GM12878 (cell line): Measurements from ENCODE around the gene COL28A1. TPM values are rescaled to one million over a fixed set of nuclear protein-coding genes. Genes with fewer than 3 reads are reported as not detected.

Experiments used
- ATAC-seq: fragments of 200-7000 bp; cut with Tn5 transposase; 3 replicates; pipeline ENCODE4 v1.9.1; 2020; ENCODE audit warnings: mild to moderate bottlenecking, moderate library complexity
- BruUV-seq: library from RNA; stranded (reverse); fragments of 400-500 nt; replicated peaks from 2 replicates; lab custom pipeline; 2021; lab: Mats Ljungman, UMichigan
- CTCF ChIA-PET: fragments of 300-600 bp; sonication (Branson Sonifier 250); formaldehyde crosslinking; extraction: SDS; loops from one replicate; lab custom pipeline; 2021; ENCODE audit warnings: inconsistent platforms; lab: Yijun Ruan, JAX
- POLR2A ChIA-PET: fragments of 350-600 bp; formaldehyde crosslinking; extraction: SDS; loops from one replicate; lab custom pipeline; 2021; ENCODE audit warnings: inconsistent platforms; lab: Charles Lee
- RAD21 ChIA-PET: fragments of 300-600 bp; sonication (Branson Sonifier 250); formaldehyde crosslinking; loops from one replicate; lab custom pipeline; 2023; ENCODE audit warnings: antibody characterized with exemption; ENCODE audit not compliant: unreplicated experiment; lab: Charles Lee
- SMC1A ChIA-PET: fragments of 300-600 bp; sonication (Branson Sonifier 250); formaldehyde crosslinking; loops from one replicate; lab custom pipeline; 2023; ENCODE audit not compliant: unreplicated experiment, uncharacterized antibody; lab: Charles Lee
- DNase-seq: peaks from one replicate; pipeline ENCODE4 v3.0.0-alpha.2; 2011; ENCODE audit warnings: low read depth, low spot score
- FAIRE-seq: peaks from 3 replicates; lab custom pipeline; 2011; peaks lifted over from hg19 to GRCh38; lab: Jason Lieb, UNC
- H2AFZ ChIP-seq: 2 replicates; pipeline ENCODE4 v1.6.0; 2011; ENCODE audit warnings: low read depth, low read length, control low read depth; ENCODE audit not compliant: control insufficient read depth
- H3K27ac ChIP-seq: 2 replicates; pipeline ENCODE4 v1.5.1; 2011; ENCODE audit warnings: control low read depth; ENCODE audit not compliant: control insufficient read depth, insufficient read depth
- H3K27me3 ChIP-seq, 2 experiments: replicated peaks in 1 of 2; 2 replicates each; pipeline versions ENCODE4 v1.6.0 to v1.6.1; 2011; ENCODE audit warnings: low read length in 1 of 2; ENCODE audit not compliant: control insufficient read depth in 2 of 2, insufficient read depth in 2 of 2
- H3K36me3 ChIP-seq, 2 experiments: 2 replicates each; pipeline ENCODE4 v1.5.1; 2011; ENCODE audit warnings: low read length in 1 of 2; ENCODE audit not compliant: control insufficient read depth in 2 of 2, insufficient read depth in 2 of 2
- H3K4me1 ChIP-seq: 2 replicates; pipeline ENCODE4 v1.6.1; 2011; ENCODE audit warnings: mild to moderate bottlenecking, low read length, moderate library complexity, mixed read lengths; ENCODE audit not compliant: control insufficient read depth, insufficient read depth
- H3K4me2 ChIP-seq: 2 replicates; pipeline ENCODE4 v1.6.0; 2011; ENCODE audit warnings: control low read depth; ENCODE audit not compliant: control insufficient read depth, insufficient read depth
- H3K4me3 ChIP-seq: fragments of 200-600 bp; sonication (generic); 2 replicates; pipeline ENCODE4 v1.5.1; 2016
- H3K79me2 ChIP-seq: 2 replicates; pipeline ENCODE4 v1.6.0; 2011; ENCODE audit warnings: low read length; ENCODE audit not compliant: control insufficient read depth, insufficient read depth
- H3K9ac ChIP-seq: 2 replicates; pipeline ENCODE4 v1.8.0; 2011; ENCODE audit warnings: low read length, control low read depth, mixed read lengths; ENCODE audit not compliant: control insufficient read depth, insufficient read depth
- H3K9me3 ChIP-seq: replicated peaks from 3 replicates; pipeline ENCODE4 v1.5.1; 2011; ENCODE audit warnings: mild to moderate bottlenecking, low read length; ENCODE audit not compliant: control insufficient read depth, insufficient read depth
- H4K20me1 ChIP-seq: 2 replicates; pipeline ENCODE4 v1.6.0; 2011; ENCODE audit not compliant: control insufficient read depth, insufficient read depth
- CBX3 ChIP-seq: fragments of 200-600 bp; sonication (generic); IDR thresholded peaks from 2 replicates; pipeline ENCODE4 v1.6.1; 2016; ENCODE audit warnings: low read depth, borderline replicate concordance
- EGR1 ChIP-seq, 2 experiments: IDR thresholded peaks; 1 replicate in 1 of 2; 2 replicates in 1 of 2; pipeline ENCODE4 v1.6.1; 2011 to 2012; ENCODE audit warnings: low read depth in 2 of 2, low read length in 2 of 2, borderline replicate concordance in 1 of 2, mild to moderate bottlenecking in 1 of 2, moderate library complexity in 1 of 2
- HCFC1 ChIP-seq: fragments of 150-350 bp; IDR thresholded peaks from 2 replicates; pipeline ENCODE4 v1.6.1; 2014; ENCODE audit warnings: low read length
- IKZF2 ChIP-seq, 2 experiments: fragments of 450-650 bp; IDR thresholded peaks; 2 replicates each; pipeline ENCODE4 v1.6.1; 2017; ENCODE audit warnings: mild to moderate bottlenecking in 2 of 2, moderate library complexity in 2 of 2
- JUND ChIP-seq: IDR thresholded peaks from 2 replicates; pipeline ENCODE4 v1.6.1; 2012; ENCODE audit warnings: low read depth, mild to moderate bottlenecking, low read length, improper control_type of control experiment, moderate library complexity
- MTA3 ChIP-seq: IDR thresholded peaks from 2 replicates; pipeline ENCODE4 v1.6.1; 2012; ENCODE audit warnings: low read length, inconsistent platforms, borderline replicate concordance
- NR2C1 ChIP-seq: fragments of 450-650 bp; IDR thresholded peaks from 2 replicates; pipeline ENCODE4 v1.6.1; 2017; ENCODE audit warnings: antibody characterized with exemption, mild to moderate bottlenecking, moderate library complexity
- RAD21 ChIP-seq: IDR thresholded peaks from 2 replicates; pipeline ENCODE4 v1.6.1; 2011; ENCODE audit warnings: mild to moderate bottlenecking, low read depth, low read length, moderate library complexity; ENCODE audit not compliant: insufficient read depth
- RAD51 ChIP-seq: fragments of 450-650 bp; IDR thresholded peaks from 2 replicates; pipeline ENCODE4 v1.6.1; 2016; ENCODE audit warnings: moderate library complexity, mild to moderate bottlenecking, inconsistent platforms
- SREBF1 ChIP-seq: IDR thresholded peaks from 2 replicates; pipeline ENCODE4 v1.6.1; 2012; ENCODE audit warnings: mild to moderate bottlenecking, low read length
- TCF3 ChIP-seq: IDR thresholded peaks from 2 replicates; pipeline ENCODE4 v1.6.1; 2012; ENCODE audit warnings: low read depth, mild to moderate bottlenecking, low read length, borderline replicate concordance; ENCODE audit not compliant: insufficient read depth
- TCF7 ChIP-seq: IDR thresholded peaks from 2 replicates; pipeline ENCODE4 v1.6.1; 2014; ENCODE audit warnings: antibody characterized with exemption, borderline replicate concordance
- ZNF207 ChIP-seq: fragments of 450-650 bp; IDR thresholded peaks from 2 replicates; pipeline ENCODE4 v1.6.1; 2014; ENCODE audit warnings: antibody characterized with exemption, mild to moderate bottlenecking, borderline replicate concordance
- WGBS: methylation state at CpG from one replicate; pipeline ENCODE4 v1.1.6; 2016; ENCODE audit warnings: low lambda C conversion rate; ENCODE audit not compliant: insufficient replicate concordance, insufficient coverage; ENCODE audit errors: missing lambda C conversion rate; 5-methylcytosine and 5-hydroxymethylcytosine counted together
- in situ Hi-C: fragments of 300-500 bp; cut with MboI; formaldehyde crosslinking; loops from 9 replicates; pipeline ENCODE4 v1.14.3; 2018; ENCODE audit warnings: mixed read lengths
- intact Hi-C: fragments of 100-400 bp; cut with micrococcal nuclease; formaldehyde crosslinking; loops from one replicate; pipeline ENCODE4 v1.14.2; 2022; ENCODE audit not compliant: unreplicated experiment
- polyA plus RNA-seq, 11 experiments: library from polyadenylated mRNA; depleted of rRNA in 4 of 11; unstranded in 6 of 11; stranded (reverse) in 5 of 11; fragments of >200 nt; fragmentation: Nextera tagmentation in 4 of 11; fragmentation: Illumina TruSeq in 1 of 11; extraction: Ambion mirVana in 4 of 11; extraction: Trizol in 1 of 11; gene quantifications; 1 replicate in 1 of 11; 2 replicates in 10 of 11; pipeline versions ENCODE4 v1.2.1 to v1.2.3, GENCODE V29; 2011 to 2016; ENCODE audit warnings: inconsistent platforms in 2 of 11, missing spikeins in 2 of 11, low read depth in 1 of 11
- total RNA-seq, 4 experiments: library from RNA; depleted of rRNA in 3 of 4; stranded (reverse); fragments of >200 nt in 3 of 4; fragmentation: Illumina TruSeq in 1 of 4; extraction: Trizol in 1 of 4; gene quantifications; 2 replicates each; pipeline versions ENCODE4 v1.2.1 to v1.2.3, GENCODE V29; 2013 to 2021
- TF ChIP-seq, protein P1 (sequence below): fragments of 450-650 bp; IDR thresholded peaks from 2 replicates; pipeline ENCODE4 v1.6.1; 2018; ENCODE audit warnings: mild to moderate bottlenecking, low read depth, moderate library complexity; ENCODE audit not compliant: partially characterized antibody
- TF ChIP-seq, protein P2 (sequence below): IDR thresholded peaks from 2 replicates; pipeline ENCODE4 v1.6.1; 2012; ENCODE audit warnings: low read depth, low read length, improper control_type of control experiment
- TF ChIP-seq, protein P3 (sequence below): IDR thresholded peaks from 2 replicates; pipeline ENCODE4 v1.6.1; 2012; ENCODE audit warnings: low read depth, low read length, improper control_type of control experiment

COL28A1 gene
- total and polyA plus RNA-seq, 10 of the 15 experiments (the other 5 are each of a cell fraction or from before 2014, with no cell fraction given), result 0.05 to 0.22 TPM; not detected in 8

DNA sequence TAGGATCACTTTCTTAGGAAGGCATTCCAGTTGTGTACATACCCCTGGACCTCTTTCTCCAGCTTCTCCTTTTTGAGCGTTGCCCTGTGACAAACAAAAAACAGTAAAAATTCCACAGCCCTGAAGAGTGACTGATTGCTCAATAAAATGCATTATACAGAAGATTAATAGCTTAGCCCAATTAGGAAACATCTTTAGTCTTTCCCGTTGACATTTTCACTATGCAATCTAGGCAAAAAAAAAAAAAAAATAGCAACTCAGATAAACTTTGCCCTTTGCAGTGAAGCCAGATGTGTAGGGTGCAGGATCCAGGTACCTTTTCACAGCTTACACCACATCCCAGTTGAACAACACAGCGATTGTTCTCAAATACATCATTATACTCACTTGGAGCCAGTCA, 17.9 kb downstream of the COL28A1 start (continued):
- no peak for TF ChIP-seq RAD51
- TF ChIP-seq NR2C1, result no peak

DNA sequence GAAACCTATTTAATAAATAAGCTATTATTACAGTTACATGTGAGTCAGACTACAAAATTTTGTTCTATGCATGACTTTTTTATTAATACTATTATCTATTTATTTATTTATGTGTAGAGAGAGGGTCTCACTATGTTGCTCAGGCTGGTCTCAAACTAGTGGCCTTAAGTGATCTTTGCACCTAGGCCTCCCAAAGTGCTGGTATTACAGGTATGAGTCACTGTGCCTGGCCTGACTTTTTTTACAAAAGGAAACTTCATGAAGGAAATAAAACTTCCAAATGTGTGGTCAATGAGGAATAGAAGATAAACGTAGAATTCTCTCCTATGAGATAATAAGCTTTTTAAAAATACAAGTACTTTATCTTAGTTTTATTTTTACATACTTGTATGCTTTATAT, 19.0 kb downstream of the COL28A1 start:
- H2AFZ ChIP-seq, result no peak overlapping the region
- SMC1A ChIA-PET, result interaction anchor here (0.6 to 1.6 kb wide), 4 partner anchors 69 to 780 kb away, joined by 3 to 5 read pairs (median 3); no protein-coding TSS in a partner anchor
- no peak overlapping the region for H3K4me2 ChIP-seq
- FAIRE-seq, result no peak
- H3K9me3 ChIP-seq, result no peaks in the 10 kb centered on the region
- no TSS peak for BruUV-seq
- H4K20me1 ChIP-seq, result no peaks in the 10 kb centered on the region
- no peak for DNase-seq
- RAD21 ChIA-PET, result no interaction called here
- POLR2A ChIA-PET, result no interaction called here
- H3K36me3 ChIP-seq, result no peaks in the 10 kb centered on the region
- no peaks in the 10 kb centered on the region for H3K79me2 ChIP-seq
- in situ Hi-C loops (no loop called here), intact Hi-C loops (no loop called here)
- H3K4me3 ChIP-seq, result no peak overlapping the region
- no peak overlapping the region for H3K27ac ChIP-seq
- ATAC-seq, result no peak
- H3K27me3 ChIP-seq, result no peaks in the 10 kb centered on the region; a peak in 1 of 4 replicates
- H3K9ac ChIP-seq, result no peak overlapping the region
- 0% methylated on average over 1 of the region's 1 CpG for WGBS
- CTCF ChIA-PET, result interaction anchor here (0.7 to 1.5 kb wide), 2 partner anchors 9 to 27 kb away, joined by 3 to 4 read pairs; no protein-coding TSS in a partner anchor
- TF ChIP-seq RAD21, result no peak
- no peak for TF ChIP-seq SREBF1
- no peak for TF ChIP-seq CBX3
- no peak for TF ChIP-seq IKZF2 (IDR thresholded peaks at IDR 0.05)
- no peak for TF ChIP-seq JUND
- TF ChIP-seq MTA3, result no peak
- TF ChIP-seq EGR1 (IDR thresholded peaks at IDR 0.05; ENCODE audit: borderline replicate concordance in 1 of 2, low read depth in 2 of 2, low read length in 2 of 2), result no peak
- TF ChIP-seq, protein P1, sequence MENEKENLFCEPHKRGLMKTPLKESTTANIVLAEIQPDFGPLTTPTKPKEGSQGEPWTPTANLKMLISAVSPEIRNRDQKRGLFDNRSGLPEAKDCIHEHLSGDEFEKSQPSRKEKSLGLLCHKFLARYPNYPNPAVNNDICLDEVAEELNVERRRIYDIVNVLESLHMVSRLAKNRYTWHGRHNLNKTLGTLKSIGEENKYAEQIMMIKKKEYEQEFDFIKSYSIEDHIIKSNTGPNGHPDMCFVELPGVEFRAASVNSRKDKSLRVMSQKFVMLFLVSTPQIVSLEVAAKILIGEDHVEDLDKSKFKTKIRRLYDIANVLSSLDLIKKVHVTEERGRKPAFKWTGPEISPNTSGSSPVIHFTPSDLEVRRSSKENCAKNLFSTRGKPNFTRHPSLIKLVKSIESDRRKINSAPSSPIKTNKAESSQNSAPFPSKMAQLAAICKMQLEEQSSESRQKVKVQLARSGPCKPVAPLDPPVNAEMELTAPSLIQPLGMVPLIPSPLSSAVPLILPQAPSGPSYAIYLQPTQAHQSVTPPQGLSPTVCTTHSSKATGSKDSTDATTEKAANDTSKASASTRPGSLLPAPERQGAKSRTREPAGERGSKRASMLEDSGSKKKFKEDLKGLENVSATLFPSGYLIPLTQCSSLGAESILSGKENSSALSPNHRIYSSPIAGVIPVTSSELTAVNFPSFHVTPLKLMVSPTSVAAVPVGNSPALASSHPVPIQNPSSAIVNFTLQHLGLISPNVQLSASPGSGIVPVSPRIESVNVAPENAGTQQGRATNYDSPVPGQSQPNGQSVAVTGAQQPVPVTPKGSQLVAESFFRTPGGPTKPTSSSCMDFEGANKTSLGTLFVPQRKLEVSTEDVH, result no peak
- no peak for TF ChIP-seq ZNF207
- TF ChIP-seq, protein P2, sequence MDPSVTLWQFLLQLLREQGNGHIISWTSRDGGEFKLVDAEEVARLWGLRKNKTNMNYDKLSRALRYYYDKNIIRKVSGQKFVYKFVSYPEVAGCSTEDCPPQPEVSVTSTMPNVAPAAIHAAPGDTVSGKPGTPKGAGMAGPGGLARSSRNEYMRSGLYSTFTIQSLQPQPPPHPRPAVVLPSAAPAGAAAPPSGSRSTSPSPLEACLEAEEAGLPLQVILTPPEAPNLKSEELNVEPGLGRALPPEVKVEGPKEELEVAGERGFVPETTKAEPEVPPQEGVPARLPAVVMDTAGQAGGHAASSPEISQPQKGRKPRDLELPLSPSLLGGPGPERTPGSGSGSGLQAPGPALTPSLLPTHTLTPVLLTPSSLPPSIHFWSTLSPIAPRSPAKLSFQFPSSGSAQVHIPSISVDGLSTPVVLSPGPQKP, result no peak
- TF ChIP-seq TCF7, result no peak
- no peak for TF ChIP-seq HCFC1
- TF ChIP-seq TCF3, result no peak
- TF ChIP-seq, protein P3, sequence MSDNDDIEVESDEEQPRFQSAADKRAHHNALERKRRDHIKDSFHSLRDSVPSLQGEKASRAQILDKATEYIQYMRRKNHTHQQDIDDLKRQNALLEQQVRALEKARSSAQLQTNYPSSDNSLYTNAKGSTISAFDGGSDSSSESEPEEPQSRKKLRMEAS, result no peak
- TF ChIP-seq, all 136 proteins: peak for 0
- H3K4me1 ChIP-seq, result no peaks in the 10 kb centered on the region
